Activated naive CD8-positive, alpha-beta T cell treated with anti-CD3 and anti-CD28 coated beads, Interleukin-2, amount 50 U/mL, for 16 hours (primary cell): ENCODE data around the gene CRY2.

Experiments used
- DNase-seq: peaks from one replicate; pipeline ENCODE4 v3.0.0-alpha.2; 2020; ENCODE audit warnings: low read depth, low spot score

The CRY2 gene

GRCh38 chr11:45879803-45880686, 32.8 kb downstream of the CRY2 start:
- no peak for DNase-seq

- no peak for DNase-seq
Observed at GRCh38 chr11:45880772-45881570, 33.7 kb downstream of the CRY2 start.

- no peak for DNase-seq
Observed at GRCh38 chr11:45881708-45882368, 34.6 kb downstream of the CRY2 start.

GRCh38 chr11:45884596-45885185, 37.4 kb downstream of the CRY2 start:
- no peak for DNase-seq

- DNase-seq = no peak
Observed at GRCh38 chr11:45885274-45885920, 38.1 kb downstream of the CRY2 start, which contains the start of gene MAPK8IP1. Gene MAPK8IP1, plus strand, starts transcription at chr11:45885651. Its CDS starts 170 bp downstream, at chr11:45885821.

GRCh38 chr11:45885921-45886721, 38.8 kb downstream of the CRY2 start:
- DNase-seq = no peak

GRCh38 chr11:45886816-45887520, 39.7 kb downstream of the CRY2 start:
- no peak for DNase-seq

- no peak for DNase-seq
Observed at GRCh38 chr11:45887587-45887986, 40.3 kb downstream of the CRY2 start.

GRCh38 chr11:45889555-45889954, 42.3 kb downstream of the CRY2 start:
- no peak for DNase-seq

GRCh38 chr11:45889966-45890365, 42.7 kb downstream of the CRY2 start:
- no peak for DNase-seq

- DNase-seq = no peak
Observed at GRCh38 chr11:45890886-45891550, 43.7 kb downstream of the CRY2 start.

GRCh38 chr11:45892856-45893255, 45.6 kb downstream of the CRY2 start:
- no peak for DNase-seq

- DNase-seq = no peak
Observed at GRCh38 chr11:45894555-45895247, 47.4 kb downstream of the CRY2 start.

- no peak for DNase-seq
Observed at GRCh38 chr11:45895553-45896259, 48.4 kb downstream of the CRY2 start.

- no peak for DNase-seq
Observed at GRCh38 chr11:45896422-45896984, 49.2 kb downstream of the CRY2 start.

- no peak for DNase-seq
Observed at GRCh38 chr11:45897556-45897955, 50.3 kb downstream of the CRY2 start.

- no peak for DNase-seq
Observed at GRCh38 chr11:45899086-45899447, 51.8 kb downstream of the CRY2 start.
